ENCODE data around the gene EPS15.

DNA sequence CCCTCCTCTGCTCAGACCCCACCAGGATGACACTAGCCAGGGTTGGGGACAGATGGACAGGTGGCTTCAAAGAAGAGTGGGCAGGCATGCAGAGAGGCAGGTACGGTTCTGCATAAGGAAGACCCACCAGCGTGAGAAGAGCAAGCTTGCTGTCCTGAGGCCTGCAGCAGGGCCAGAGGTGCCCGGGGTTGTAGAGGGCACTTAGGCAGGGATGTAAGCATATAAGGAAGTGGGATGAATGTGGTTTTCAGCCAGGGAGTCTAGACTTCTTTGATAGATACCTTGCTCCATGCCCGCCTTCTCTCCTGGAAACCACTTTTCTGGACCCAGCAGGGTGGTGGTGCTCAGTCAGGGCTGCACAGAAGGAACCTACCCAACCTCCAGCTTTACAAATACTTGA lies 190.1 kb downstream of the EPS15 start:
- TF ChIP-seq CTCF (IDR thresholded peaks at IDR 0.05) (no peak), EZH2 (IDR thresholded peaks at IDR 0.05; ENCODE audit: borderline replicate concordance, insufficient read depth, low read depth, low read length, poor library complexity, severe bottlenecking) (no peak)

All from B cell (primary cell).